HEK293 (cell line): ENCODE results near the gene TRIM56.

ENCODE experiments used
- KLF16 ChIP-seq: fragments of 450-650 bp; formaldehyde crosslinking; IDR thresholded peaks from 2 replicates; pipeline ENCODE4 v1.5.1; 2017; ENCODE audit warnings: missing biosample characterization, missing genetic modification characterization
- MYNN ChIP-seq: fragments of 450-650 bp; formaldehyde crosslinking; IDR thresholded peaks from 2 replicates; pipeline ENCODE4 v1.5.1; 2016; ENCODE audit warnings: missing biosample characterization, missing genetic modification characterization, borderline replicate concordance
- ZNF114 ChIP-seq: fragments of 450-650 bp; formaldehyde crosslinking; IDR thresholded peaks from 2 replicates; pipeline ENCODE4 v1.5.0; 2017; ENCODE audit warnings: missing biosample characterization, missing genetic modification characterization
- ZNF174 ChIP-seq: fragments of 450-650 bp; formaldehyde crosslinking; IDR thresholded peaks from 2 replicates; pipeline ENCODE4 v1.5.0; 2017; ENCODE audit warnings: missing biosample characterization, mild to moderate bottlenecking, missing genetic modification characterization
- ZNF19 ChIP-seq: fragments of 450-650 bp; formaldehyde crosslinking; IDR thresholded peaks from 2 replicates; pipeline ENCODE4; 2016; ENCODE audit warnings: missing biosample characterization, missing genetic modification characterization, low read depth
- TF ChIP-seq, protein P1 (sequence below): fragments of 450-650 bp; formaldehyde crosslinking; IDR thresholded peaks from 2 replicates; pipeline ENCODE4 v1.5.1; 2016; ENCODE audit warnings: missing biosample characterization, missing genetic modification characterization
- TF ChIP-seq, protein P2 (sequence below): fragments of 450-650 bp; formaldehyde crosslinking; IDR thresholded peaks from 2 replicates; pipeline ENCODE4 v1.5.1; 2016; ENCODE audit warnings: missing biosample characterization, missing genetic modification characterization

DNA sequence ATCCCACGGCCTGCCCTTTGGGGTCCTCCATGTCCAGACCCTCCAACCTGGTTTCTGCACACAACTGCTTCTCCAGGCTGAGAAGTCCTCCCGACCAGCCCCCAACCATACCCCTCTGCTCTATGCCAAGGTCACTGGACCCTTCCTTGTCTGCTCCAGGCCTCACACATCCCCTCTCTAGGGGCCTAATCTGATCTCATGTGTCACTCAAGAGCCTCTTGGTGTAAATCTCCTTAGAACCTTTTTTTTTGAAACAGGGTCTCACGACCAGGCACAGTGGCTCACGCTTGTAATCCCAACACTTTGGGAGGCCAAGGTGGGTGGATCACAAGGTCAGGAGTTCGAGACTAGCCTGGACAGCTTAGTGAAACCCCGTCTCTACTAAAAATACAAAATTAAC is 24.1 kb downstream of the TRIM56 start:
- TF ChIP-seq ZNF114 (tag by site-specific recombination) = no peak
- TF ChIP-seq ZNF19 (tag by site-specific recombination) = no peak
- no peak for TF ChIP-seq ZNF174 (tag by site-specific recombination)
- TF ChIP-seq, protein P1, sequence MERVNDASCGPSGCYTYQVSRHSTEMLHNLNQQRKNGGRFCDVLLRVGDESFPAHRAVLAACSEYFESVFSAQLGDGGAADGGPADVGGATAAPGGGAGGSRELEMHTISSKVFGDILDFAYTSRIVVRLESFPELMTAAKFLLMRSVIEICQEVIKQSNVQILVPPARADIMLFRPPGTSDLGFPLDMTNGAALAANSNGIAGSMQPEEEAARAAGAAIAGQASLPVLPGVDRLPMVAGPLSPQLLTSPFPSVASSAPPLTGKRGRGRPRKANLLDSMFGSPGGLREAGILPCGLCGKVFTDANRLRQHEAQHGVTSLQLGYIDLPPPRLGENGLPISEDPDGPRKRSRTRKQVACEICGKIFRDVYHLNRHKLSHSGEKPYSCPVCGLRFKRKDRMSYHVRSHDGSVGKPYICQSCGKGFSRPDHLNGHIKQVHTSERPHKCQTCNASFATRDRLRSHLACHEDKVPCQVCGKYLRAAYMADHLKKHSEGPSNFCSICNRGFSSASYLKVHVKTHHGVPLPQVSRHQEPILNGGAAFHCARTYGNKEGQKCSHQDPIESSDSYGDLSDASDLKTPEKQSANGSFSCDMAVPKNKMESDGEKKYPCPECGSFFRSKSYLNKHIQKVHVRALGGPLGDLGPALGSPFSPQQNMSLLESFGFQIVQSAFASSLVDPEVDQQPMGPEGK (tag by site-specific recombination) = no peak
- TF ChIP-seq KLF16 = no peak
- TF ChIP-seq, protein P2, sequence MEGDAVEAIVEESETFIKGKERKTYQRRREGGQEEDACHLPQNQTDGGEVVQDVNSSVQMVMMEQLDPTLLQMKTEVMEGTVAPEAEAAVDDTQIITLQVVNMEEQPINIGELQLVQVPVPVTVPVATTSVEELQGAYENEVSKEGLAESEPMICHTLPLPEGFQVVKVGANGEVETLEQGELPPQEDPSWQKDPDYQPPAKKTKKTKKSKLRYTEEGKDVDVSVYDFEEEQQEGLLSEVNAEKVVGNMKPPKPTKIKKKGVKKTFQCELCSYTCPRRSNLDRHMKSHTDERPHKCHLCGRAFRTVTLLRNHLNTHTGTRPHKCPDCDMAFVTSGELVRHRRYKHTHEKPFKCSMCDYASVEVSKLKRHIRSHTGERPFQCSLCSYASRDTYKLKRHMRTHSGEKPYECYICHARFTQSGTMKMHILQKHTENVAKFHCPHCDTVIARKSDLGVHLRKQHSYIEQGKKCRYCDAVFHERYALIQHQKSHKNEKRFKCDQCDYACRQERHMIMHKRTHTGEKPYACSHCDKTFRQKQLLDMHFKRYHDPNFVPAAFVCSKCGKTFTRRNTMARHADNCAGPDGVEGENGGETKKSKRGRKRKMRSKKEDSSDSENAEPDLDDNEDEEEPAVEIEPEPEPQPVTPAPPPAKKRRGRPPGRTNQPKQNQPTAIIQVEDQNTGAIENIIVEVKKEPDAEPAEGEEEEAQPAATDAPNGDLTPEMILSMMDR (tag by site-specific recombination) = no peak
- no peak for TF ChIP-seq MYNN (tag by site-specific recombination)
